Endothelial cell (in vitro differentiated cells): ENCODE measurements around the gene FBXW8. TPM values are rescaled to one million over a fixed set of nuclear protein-coding genes. Genes with fewer than 3 reads are reported as not detected.
A peak's percentile ranks its signal among the peaks of the same experiment; 100 is the strongest.

ENCODE experiments used
- DNase-seq: peaks from one replicate; pipeline ENCODE4 v3.0.0; 2021; ENCODE audit warnings: low spot score
- H3K27ac Mint-ChIP-seq: one replicate; pipeline ENCODE4 v1.8.0; 2021; ENCODE audit warnings: mixed read lengths, inconsistent platforms; ENCODE audit not compliant: unreplicated experiment
- H3K27me3 Mint-ChIP-seq: one replicate; pipeline ENCODE4 v1.8.0; 2021; ENCODE audit warnings: mild to moderate bottlenecking, moderate library complexity, mixed read lengths, inconsistent platforms; ENCODE audit not compliant: unreplicated experiment
- H3K36me3 Mint-ChIP-seq: one replicate; pipeline ENCODE4 v1.8.0; 2021; ENCODE audit warnings: mild to moderate bottlenecking, low read depth, mixed read lengths, inconsistent platforms; ENCODE audit not compliant: unreplicated experiment
- H3K4me1 Mint-ChIP-seq: one replicate; pipeline ENCODE4 v1.8.0; 2021; ENCODE audit warnings: mild to moderate bottlenecking, mixed read lengths, inconsistent platforms; ENCODE audit not compliant: unreplicated experiment
- H3K4me3 Mint-ChIP-seq: one replicate; pipeline ENCODE4 v1.8.0; 2021; ENCODE audit warnings: mild to moderate bottlenecking, mixed read lengths, inconsistent platforms; ENCODE audit not compliant: unreplicated experiment
- H3K9me3 Mint-ChIP-seq: one replicate; pipeline ENCODE4 v1.8.0; 2021; ENCODE audit warnings: mixed read lengths, inconsistent platforms; ENCODE audit not compliant: unreplicated experiment
- CTCF ChIP-seq: fragments of 200-600 bp; sonication (generic); IDR thresholded peaks from one replicate; pipeline ENCODE4 v1.5.0; 2021; ENCODE audit warnings: antibody characterized with exemption; ENCODE audit not compliant: unreplicated experiment
- total RNA-seq: library from RNA; stranded (reverse); fragmentation: NEBNext Ultra II Directional; extraction: Animal tissue kit (Norgen Biotek cat#: 25700); gene quantifications from one replicate; pipeline ENCODE4 v1.2.1, GENCODE V29; 2021; ENCODE audit not compliant: unreplicated experiment

Gene FBXW8
- total RNA-seq, 1 donor from 2014 or later, result 17.8 TPM

DNA sequence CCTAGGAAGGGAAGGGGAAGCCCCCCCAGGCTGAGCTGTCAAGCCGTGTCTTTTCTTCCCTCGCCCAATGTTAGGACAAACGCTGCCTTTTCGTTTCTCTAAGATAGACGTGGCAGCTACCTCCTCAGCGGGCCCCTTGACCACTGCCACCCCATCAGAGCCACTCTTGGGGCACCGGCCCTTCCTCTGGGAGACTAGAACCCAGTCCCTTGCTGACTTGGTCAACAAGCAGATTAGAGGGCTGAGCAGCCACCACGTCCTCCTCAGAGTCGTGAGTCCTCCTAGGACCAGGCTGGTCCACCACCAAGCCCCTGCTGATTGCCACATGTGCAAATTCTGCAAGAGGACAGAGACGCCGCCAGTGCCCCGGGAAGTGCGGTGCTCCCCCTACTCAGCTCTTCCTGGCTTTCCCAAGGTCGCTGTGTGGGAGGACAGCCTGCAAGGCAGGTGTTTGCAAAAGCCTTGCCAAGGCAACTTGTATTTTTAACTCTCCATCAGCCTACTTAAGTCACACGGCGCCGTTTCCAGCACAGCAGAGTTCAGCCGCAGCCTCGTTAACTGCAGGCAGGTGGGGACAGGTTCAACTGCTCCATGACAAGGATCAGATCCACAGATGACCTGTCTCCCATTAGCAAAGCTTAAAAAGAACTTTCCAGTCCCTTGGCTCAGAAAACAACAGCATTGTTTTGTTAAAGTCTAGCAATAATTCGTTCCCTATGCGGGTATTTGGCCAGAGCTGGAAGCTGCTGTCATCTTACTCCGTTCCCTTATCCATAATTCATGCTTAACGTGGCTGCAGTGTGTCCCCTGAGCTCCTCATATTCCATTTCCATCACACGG is 122.9 kb downstream of the FBXW8 start:
- Mint-ChIP-seq H3K9me3 (no peaks in the 10 kb centered on the region), H3K4me1 (peaks cover 7% of the 10 kb centered on the region), H3K27me3 (peaks cover 10% of the 10 kb centered on the region), H3K27ac (no peak overlapping the region), H3K36me3 (peaks cover under 1% of the 10 kb centered on the region), H3K4me3 (peak overlapping the region; percentile 27)
- no peak for TF ChIP-seq CTCF
- no peak for DNase-seq

DNA sequence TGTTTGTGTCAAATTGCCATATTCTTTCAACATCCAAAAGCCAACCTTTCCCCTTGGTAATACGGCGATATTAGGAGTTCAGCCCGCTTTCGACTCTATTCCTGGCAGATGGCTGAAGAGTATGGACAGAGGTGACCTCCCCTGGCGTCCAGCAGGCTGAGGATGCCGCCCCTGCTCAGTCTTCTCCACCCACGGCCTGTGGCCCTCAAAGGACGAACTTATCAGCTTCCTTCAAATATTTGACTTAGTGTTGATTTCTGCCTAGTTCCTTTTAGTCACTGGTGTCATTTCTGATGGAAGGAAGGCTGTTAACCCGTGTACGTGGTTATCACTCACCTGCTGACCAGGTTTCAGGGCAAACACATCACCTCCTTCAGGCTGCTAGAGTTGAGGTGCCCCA is 123.5 kb downstream of the FBXW8 start:
- no peaks in the 10 kb centered on the region for H3K36me3 Mint-ChIP-seq
- H3K27me3 Mint-ChIP-seq, result peaks cover 10% of the 10 kb centered on the region
- H3K4me3 Mint-ChIP-seq, result no peak overlapping the region
- H3K4me1 Mint-ChIP-seq, result peaks cover 7% of the 10 kb centered on the region
- H3K27ac Mint-ChIP-seq, result no peak overlapping the region
- TF ChIP-seq CTCF, result no peak
- no peaks in the 10 kb centered on the region for H3K9me3 Mint-ChIP-seq
- no peak for DNase-seq

GRCh38 chr12:117034701-117035151 is 124.0 kb downstream of the FBXW8 start:
- H3K27ac Mint-ChIP-seq, result no peak overlapping the region

DNA sequence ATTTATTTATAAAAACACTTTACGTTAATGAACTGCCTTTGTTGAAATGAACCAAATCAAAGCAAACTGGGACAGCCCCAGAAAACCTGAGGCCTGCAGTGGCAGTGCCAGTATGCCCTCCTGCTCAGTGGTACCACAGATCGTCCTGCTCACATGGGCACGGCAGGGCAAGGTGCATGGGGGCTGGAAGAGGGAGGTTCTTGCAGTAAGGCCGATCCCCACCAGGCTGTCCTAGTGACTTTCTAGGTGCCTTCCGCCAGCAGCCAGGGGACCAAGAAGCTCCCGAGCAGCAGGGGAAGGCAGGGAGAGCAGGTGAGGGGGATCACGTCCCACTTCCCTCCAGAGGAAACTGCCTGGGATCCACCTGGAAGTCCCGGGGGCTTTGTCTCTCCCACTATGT is 124.5 kb downstream of the FBXW8 start:
- Mint-ChIP-seq H3K36me3 (no peaks in the 10 kb centered on the region), H3K27me3 (peaks cover 10% of the 10 kb centered on the region), H3K27ac (no peak overlapping the region), H3K4me1 (peaks cover 7% of the 10 kb centered on the region), H3K9me3 (no peaks in the 10 kb centered on the region), H3K4me3 (no peak overlapping the region)
- no peak for DNase-seq
- TF ChIP-seq CTCF, result no peak

More at GRCh38 chr12:117034701-117035151, 124.0 kb downstream of the FBXW8 start:
- Mint-ChIP-seq H3K4me3 (no peak overlapping the region), H3K27me3 (peaks cover 10% of the 10 kb centered on the region), H3K4me1 (peaks cover 7% of the 10 kb centered on the region), H3K36me3 (no peaks in the 10 kb centered on the region), H3K9me3 (no peaks in the 10 kb centered on the region)
- DNase-seq, result no peak
- no peak for TF ChIP-seq CTCF

- no peak overlapping the region for H3K27ac Mint-ChIP-seq
- H3K9me3 Mint-ChIP-seq, result no peaks in the 10 kb centered on the region
Observed at GRCh38 chr12:117036046-117036445, 125.3 kb downstream of the FBXW8 start.

More at GRCh38 chr12:117036046-117036445, 125.3 kb downstream of the FBXW8 start:
- no peak for DNase-seq
- no peaks in the 10 kb centered on the region for H3K36me3 Mint-ChIP-seq
- peaks cover 12% of the 10 kb centered on the region for H3K27me3 Mint-ChIP-seq
- H3K4me1 Mint-ChIP-seq, result peaks cover 10% of the 10 kb centered on the region
- no peak overlapping the region for H3K4me3 Mint-ChIP-seq
- no peak for TF ChIP-seq CTCF
